ENCODE results near the gene A2M.

DNA sequence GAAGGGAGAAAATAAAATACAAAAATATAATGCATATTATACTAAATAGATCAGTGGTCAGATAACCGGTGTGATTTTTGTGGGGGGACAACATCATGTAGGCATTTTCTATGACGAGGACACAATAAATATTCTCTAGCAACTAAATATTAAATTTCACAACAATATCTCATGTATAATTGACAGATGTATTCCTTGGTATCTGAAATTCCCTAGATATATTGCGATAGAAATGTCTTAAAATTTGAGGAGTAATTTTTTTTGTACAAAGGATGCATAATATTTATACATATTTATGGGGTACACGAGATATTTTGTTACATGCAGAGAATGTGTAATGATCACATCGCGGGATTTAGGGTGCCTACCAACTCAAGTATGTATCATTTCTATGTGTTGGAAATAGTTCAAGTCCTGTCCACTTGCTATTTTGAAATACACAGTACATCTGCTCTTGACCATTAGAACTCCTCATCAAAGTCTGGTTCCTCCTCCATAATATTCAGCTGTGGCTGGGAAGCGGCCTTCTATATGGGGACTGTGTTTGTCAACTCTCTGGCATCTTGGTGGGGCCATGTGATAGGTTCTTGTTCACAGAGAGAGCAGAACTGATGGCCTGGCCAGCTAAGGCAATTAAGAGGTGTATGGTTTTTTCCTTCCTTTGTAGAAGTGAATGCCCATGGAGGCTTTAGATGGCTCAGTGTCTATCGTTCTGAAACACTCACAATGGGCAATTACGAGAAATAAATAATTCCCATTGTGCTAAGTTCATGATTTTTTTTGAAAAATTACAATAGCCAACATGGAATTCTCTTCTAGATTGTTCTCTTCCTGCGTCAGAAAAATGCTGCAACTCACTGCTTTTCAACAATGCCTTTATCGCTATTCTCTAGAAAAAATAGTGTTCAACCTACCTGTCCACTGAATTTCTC, 8.8 kb downstream of the A2M start:
- TF ChIP-seq, protein P1, sequence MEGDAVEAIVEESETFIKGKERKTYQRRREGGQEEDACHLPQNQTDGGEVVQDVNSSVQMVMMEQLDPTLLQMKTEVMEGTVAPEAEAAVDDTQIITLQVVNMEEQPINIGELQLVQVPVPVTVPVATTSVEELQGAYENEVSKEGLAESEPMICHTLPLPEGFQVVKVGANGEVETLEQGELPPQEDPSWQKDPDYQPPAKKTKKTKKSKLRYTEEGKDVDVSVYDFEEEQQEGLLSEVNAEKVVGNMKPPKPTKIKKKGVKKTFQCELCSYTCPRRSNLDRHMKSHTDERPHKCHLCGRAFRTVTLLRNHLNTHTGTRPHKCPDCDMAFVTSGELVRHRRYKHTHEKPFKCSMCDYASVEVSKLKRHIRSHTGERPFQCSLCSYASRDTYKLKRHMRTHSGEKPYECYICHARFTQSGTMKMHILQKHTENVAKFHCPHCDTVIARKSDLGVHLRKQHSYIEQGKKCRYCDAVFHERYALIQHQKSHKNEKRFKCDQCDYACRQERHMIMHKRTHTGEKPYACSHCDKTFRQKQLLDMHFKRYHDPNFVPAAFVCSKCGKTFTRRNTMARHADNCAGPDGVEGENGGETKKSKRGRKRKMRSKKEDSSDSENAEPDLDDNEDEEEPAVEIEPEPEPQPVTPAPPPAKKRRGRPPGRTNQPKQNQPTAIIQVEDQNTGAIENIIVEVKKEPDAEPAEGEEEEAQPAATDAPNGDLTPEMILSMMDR (IDR thresholded peaks at IDR 0.05), result no peak
- TF ChIP-seq POLR2A (IDR thresholded peaks at IDR 0.05), result no peak
- TF ChIP-seq POLR2AphosphoS5 (IDR thresholded peaks at IDR 0.05), result no peak
